Neural cell (in vitro differentiated cells): Measurements from ENCODE around the gene GART. TPM values are rescaled to one million over a fixed set of nuclear protein-coding genes. Genes with fewer than 3 reads are reported as not detected.

ENCODE experiments used
- H2AFZ ChIP-seq: fragments of 200-600, 300-800 bp; sonication (generic), shearing (Covaris generic); 2 replicates; pipeline ENCODE4 v1.6.0; 2014; ENCODE audit warnings: low read depth, mild to moderate bottlenecking, antibody characterized with exemption, low read length, moderate library complexity
- H3F3A ChIP-seq: fragments of 200-600 bp; shearing (Covaris generic); 2 replicates; pipeline ENCODE4 v1.6.1; 2016; ENCODE audit warnings: mild to moderate bottlenecking, moderate library complexity, mixed read lengths, antibody characterized with exemption, low read length; ENCODE audit not compliant: insufficient read depth, poor library complexity, severe bottlenecking
- H3K27ac ChIP-seq: fragments of 200-600, 300-800 bp; sonication (generic), shearing (Covaris generic); 2 replicates; pipeline ENCODE4 v1.5.1; 2014; ENCODE audit warnings: mild to moderate bottlenecking, low read length, moderate library complexity
- H3K27me3 ChIP-seq: fragments of 300-800, 200-600 bp; sonication (generic), shearing (Covaris generic); 2 replicates; pipeline ENCODE4 v1.6.0; 2014; ENCODE audit warnings: mild to moderate bottlenecking, low read depth, low read length, moderate library complexity; ENCODE audit not compliant: insufficient read depth
- H3K36me3 ChIP-seq: fragments of 300-800, 200-600 bp; sonication (generic), shearing (Covaris generic); 2 replicates; pipeline ENCODE4 v1.5.1; 2014; ENCODE audit warnings: mild to moderate bottlenecking, antibody characterized with exemption, low read length, moderate library complexity; ENCODE audit not compliant: insufficient read depth
- H3K4me2 ChIP-seq: fragments of 300-800, 200-600 bp; sonication (generic), shearing (Covaris generic); 2 replicates; pipeline ENCODE4 v1.6.0; 2014; ENCODE audit warnings: mild to moderate bottlenecking, low read length
- H3K4me3 ChIP-seq: fragments of 300-800, 200-600 bp; sonication (generic), shearing (Covaris generic); 2 replicates; pipeline ENCODE4 v1.5.1; 2014; ENCODE audit warnings: mild to moderate bottlenecking, low read length, moderate library complexity
- H3K79me2 ChIP-seq: fragments of 200-600 bp; shearing (Covaris generic); replicated peaks from 2 replicates; pipeline ENCODE4 v1.6.0; 2014; ENCODE audit warnings: mild to moderate bottlenecking, low read length, moderate library complexity; ENCODE audit not compliant: insufficient read depth
- H3K9ac ChIP-seq: fragments of 300-800, 200-600 bp; sonication (generic), shearing (Covaris generic); 2 replicates; pipeline ENCODE4 v1.6.1; 2016; ENCODE audit warnings: mild to moderate bottlenecking, low read length, mixed read lengths
- H3K9me2 ChIP-seq: fragments of 200-600 bp; shearing (Covaris generic); 2 replicates; pipeline ENCODE4 v1.6.1; 2016; ENCODE audit warnings: mild to moderate bottlenecking, low read length, mixed read lengths; ENCODE audit not compliant: insufficient read depth
- H3K9me3 ChIP-seq: fragments of 200-600, 300-800 bp; sonication (generic), shearing (Covaris generic); 2 replicates; pipeline ENCODE4 v1.6.1; 2016; ENCODE audit warnings: mild to moderate bottlenecking, mixed run types, low read length, moderate library complexity, mixed read lengths
- H4K20me1 ChIP-seq: fragments of 200-600 bp; shearing (Covaris generic); 2 replicates; pipeline ENCODE4 v1.6.1; 2016; ENCODE audit warnings: mild to moderate bottlenecking, mixed run types; ENCODE audit not compliant: insufficient read depth
- EP300 ChIP-seq: fragments of 450-650 bp; conservative IDR thresholded peaks from 2 replicates; pipeline ENCODE4 v1.6.1; 2014; ENCODE audit warnings: antibody characterized with exemption, mild to moderate bottlenecking, moderate library complexity; ENCODE audit not compliant: poor library complexity, severe bottlenecking
- EZH2 ChIP-seq: fragments of 200-600, 300-800 bp; shearing (Covaris generic), sonication (generic); IDR thresholded peaks from 2 replicates; pipeline ENCODE4 v1.6.1; 2014; ENCODE audit warnings: antibody characterized with exemption, low read length, borderline replicate concordance, mild to moderate bottlenecking; ENCODE audit not compliant: insufficient read depth, poor library complexity, severe bottlenecking
- MXI1 ChIP-seq: fragments of 450-650 bp; conservative IDR thresholded peaks from 2 replicates; pipeline ENCODE4 v1.6.1; 2014; ENCODE audit warnings: antibody characterized with exemption, mild to moderate bottlenecking; ENCODE audit not compliant: poor library complexity, severe bottlenecking
- POLR2AphosphoS5 ChIP-seq: IDR thresholded peaks from 2 replicates; pipeline ENCODE4 v1.6.1; 2012
- RAD21 ChIP-seq: fragments of 450-650 bp; conservative IDR thresholded peaks from 2 replicates; pipeline ENCODE4 v1.6.1; 2014; ENCODE audit warnings: antibody characterized with exemption, mild to moderate bottlenecking, moderate library complexity
- SMC3 ChIP-seq: fragments of 450-650 bp; conservative IDR thresholded peaks from 2 replicates; pipeline ENCODE4 v1.6.1; 2014; ENCODE audit warnings: antibody characterized with exemption, mild to moderate bottlenecking, moderate library complexity; ENCODE audit not compliant: poor library complexity
- TAF1 ChIP-seq: IDR thresholded peaks from 2 replicates; pipeline ENCODE4 v1.6.1; 2012; ENCODE audit warnings: low read depth
- polyA minus RNA-seq: library from RNA; depleted of rRNA, polyadenylated mRNA; stranded (reverse); fragments of >200 nt; gene quantifications from 2 replicates; pipeline ENCODE4 v1.2.3, GENCODE V29; 2014
- polyA plus RNA-seq: library from polyadenylated mRNA; depleted of rRNA; stranded (reverse); fragments of >200 nt; gene quantifications from 2 replicates; pipeline ENCODE4 v1.2.3, GENCODE V29; 2014
- TF ChIP-seq, protein P1 (sequence below): IDR thresholded peaks from 2 replicates; pipeline ENCODE4 v1.6.1; 2012; ENCODE audit warnings: borderline replicate concordance
- TF ChIP-seq, protein P2 (sequence below): fragments of 450-650 bp; IDR thresholded peaks from 2 replicates; pipeline ENCODE4 v1.5.1; 2014; ENCODE audit warnings: antibody characterized with exemption, mild to moderate bottlenecking, moderate library complexity; ENCODE audit not compliant: poor library complexity, severe bottlenecking

The GART gene
- polyA plus RNA-seq (87.5 and 107 TPM in 2 replicates), polyA minus RNA-seq (82.3 and 110 TPM in 2 replicates)

DNA sequence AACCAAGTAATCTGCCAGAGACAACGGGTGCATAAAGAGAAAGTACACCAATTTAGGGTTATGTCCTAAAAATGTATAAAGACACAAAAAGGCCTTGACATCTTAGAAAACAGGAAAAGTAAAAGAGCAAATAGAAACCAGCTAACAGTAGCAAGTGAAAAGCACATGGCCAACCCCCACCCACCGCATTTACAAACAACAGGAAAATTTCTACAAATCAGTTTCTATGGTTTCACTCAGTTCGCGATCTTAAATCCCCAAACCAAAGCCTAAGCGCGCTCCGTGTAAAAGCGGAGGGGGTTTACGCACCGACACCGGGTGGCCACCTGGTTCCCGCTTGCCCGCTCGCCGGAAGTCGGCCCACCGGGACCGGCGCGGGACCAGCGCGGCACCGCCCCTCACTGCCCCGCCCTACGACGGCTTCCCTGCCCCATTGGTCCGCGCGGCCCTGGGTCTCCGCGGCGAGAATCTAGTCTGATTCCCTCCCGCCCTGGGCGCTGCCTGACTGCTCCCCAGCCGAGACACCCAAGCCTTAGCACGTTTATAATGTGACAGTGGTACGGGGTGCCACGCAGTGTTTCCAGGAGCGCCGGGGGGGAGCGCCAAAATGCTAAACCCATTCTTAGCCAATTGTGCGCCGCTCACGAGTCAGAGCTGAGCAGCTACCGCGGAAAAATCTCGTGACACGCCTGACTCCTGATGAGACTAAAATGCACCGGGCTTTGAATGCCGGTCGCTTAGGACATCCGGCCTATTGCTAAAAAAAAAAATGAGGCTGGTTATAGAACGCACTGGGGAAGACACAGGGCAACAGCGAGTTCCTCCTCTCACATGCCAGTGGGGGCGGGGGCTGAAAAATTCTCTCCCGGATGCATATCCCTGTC lies at the start of gene GART:
TSS of gene GART (minus strand) at position 362 of the 884 bp plus-strand sequence. CDS start 2,802 bp downstream, outside the sequence.
- Histone ChIP-seq H3K79me2 (peaks cover 65% of the 10 kb centered on the region), H2AFZ (peak within 1 kb of the TSS; percentile 78), H3K4me3 (peak within 1 kb of the TSS; percentile 72), H3F3A (no peaks in the 10 kb centered on the region), H3K9me3 (no peaks in the 10 kb centered on the region), H4K20me1 (peaks cover 3% of the 10 kb centered on the region), H3K27ac (peak within 1 kb of the TSS; percentile 99), H3K27me3 (no peaks in the 10 kb centered on the region), H3K9ac (peak within 1 kb of the TSS; percentile 96), H3K36me3 (no peaks in the 10 kb centered on the region), H3K4me2 (peak within 1 kb of the TSS; percentile 84), H3K9me2 (no peaks in the 10 kb centered on the region)
- TF ChIP-seq MXI1, result peak; percentile 97
- TF ChIP-seq EP300, result no peak
- TF ChIP-seq TAF1, result peak; percentile 84
- TF ChIP-seq RAD21, result peak; percentile 16
- TF ChIP-seq EZH2, result no peak
- peak; percentile 90 for TF ChIP-seq POLR2AphosphoS5
- TF ChIP-seq SMC3, result no peak
- TF ChIP-seq, protein P1, sequence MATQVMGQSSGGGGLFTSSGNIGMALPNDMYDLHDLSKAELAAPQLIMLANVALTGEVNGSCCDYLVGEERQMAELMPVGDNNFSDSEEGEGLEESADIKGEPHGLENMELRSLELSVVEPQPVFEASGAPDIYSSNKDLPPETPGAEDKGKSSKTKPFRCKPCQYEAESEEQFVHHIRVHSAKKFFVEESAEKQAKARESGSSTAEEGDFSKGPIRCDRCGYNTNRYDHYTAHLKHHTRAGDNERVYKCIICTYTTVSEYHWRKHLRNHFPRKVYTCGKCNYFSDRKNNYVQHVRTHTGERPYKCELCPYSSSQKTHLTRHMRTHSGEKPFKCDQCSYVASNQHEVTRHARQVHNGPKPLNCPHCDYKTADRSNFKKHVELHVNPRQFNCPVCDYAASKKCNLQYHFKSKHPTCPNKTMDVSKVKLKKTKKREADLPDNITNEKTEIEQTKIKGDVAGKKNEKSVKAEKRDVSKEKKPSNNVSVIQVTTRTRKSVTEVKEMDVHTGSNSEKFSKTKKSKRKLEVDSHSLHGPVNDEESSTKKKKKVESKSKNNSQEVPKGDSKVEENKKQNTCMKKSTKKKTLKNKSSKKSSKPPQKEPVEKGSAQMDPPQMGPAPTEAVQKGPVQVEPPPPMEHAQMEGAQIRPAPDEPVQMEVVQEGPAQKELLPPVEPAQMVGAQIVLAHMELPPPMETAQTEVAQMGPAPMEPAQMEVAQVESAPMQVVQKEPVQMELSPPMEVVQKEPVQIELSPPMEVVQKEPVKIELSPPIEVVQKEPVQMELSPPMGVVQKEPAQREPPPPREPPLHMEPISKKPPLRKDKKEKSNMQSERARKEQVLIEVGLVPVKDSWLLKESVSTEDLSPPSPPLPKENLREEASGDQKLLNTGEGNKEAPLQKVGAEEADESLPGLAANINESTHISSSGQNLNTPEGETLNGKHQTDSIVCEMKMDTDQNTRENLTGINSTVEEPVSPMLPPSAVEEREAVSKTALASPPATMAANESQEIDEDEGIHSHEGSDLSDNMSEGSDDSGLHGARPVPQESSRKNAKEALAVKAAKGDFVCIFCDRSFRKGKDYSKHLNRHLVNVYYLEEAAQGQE, result no peak
- TF ChIP-seq, protein P2, sequence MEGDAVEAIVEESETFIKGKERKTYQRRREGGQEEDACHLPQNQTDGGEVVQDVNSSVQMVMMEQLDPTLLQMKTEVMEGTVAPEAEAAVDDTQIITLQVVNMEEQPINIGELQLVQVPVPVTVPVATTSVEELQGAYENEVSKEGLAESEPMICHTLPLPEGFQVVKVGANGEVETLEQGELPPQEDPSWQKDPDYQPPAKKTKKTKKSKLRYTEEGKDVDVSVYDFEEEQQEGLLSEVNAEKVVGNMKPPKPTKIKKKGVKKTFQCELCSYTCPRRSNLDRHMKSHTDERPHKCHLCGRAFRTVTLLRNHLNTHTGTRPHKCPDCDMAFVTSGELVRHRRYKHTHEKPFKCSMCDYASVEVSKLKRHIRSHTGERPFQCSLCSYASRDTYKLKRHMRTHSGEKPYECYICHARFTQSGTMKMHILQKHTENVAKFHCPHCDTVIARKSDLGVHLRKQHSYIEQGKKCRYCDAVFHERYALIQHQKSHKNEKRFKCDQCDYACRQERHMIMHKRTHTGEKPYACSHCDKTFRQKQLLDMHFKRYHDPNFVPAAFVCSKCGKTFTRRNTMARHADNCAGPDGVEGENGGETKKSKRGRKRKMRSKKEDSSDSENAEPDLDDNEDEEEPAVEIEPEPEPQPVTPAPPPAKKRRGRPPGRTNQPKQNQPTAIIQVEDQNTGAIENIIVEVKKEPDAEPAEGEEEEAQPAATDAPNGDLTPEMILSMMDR, result no peak

DNA sequence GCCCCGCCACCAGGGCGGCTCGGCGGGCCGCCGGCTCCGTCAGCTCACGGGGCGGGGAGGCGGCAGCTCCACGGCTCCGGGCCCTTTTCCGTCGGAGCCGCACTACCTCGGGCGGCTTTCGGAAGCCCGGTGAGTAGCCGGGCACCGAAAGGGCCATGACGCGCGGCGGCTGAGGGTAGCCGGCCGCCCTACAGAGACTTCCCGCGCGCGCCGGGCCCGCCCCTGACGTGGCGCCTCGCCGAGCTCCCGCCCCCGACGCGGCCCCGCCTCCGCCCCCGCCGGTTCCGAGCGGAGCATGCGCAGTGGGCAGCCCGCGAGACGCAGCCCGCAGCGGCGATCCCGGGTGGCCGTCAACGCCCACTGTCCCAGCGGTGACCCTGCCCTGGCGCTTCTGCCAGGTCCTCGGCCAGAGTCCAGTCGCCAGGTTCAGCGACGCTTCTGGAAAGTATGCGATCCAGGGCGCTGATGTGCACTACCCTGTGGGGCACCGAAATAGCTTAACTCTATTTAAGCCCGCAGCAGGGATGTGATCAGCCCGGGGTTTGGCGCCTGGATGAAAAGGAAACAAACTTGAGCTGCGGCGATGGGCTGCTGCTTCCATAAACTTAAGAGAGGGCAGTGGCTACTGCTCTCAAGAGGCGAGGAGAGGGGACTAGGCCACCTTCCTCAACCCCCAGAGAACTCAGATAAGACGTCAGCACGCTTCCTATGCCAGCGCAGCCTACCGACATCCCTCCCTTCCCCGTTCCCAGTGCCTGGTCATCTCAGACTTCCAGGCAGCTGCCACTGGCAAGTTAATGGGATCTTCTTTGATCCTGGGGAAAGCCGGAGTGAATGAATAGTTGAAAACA lies 46.8 kb upstream of the GART start, which contains the start of gene DONSON:
TSS of gene DONSON (minus strand) at position 200 of the 851 bp plus-strand sequence. CDS start at position 157, 43 bp downstream.
- Histone ChIP-seq H3K4me3 (peak within 1 kb of the TSS; percentile 88), H4K20me1 (no peaks in the 10 kb centered on the region), H3F3A (peaks cover 9% of the 10 kb centered on the region), H3K27me3 (no peaks in the 10 kb centered on the region), H3K36me3 (no peaks in the 10 kb centered on the region), H3K9me2 (no peaks in the 10 kb centered on the region), H3K79me2 (peaks cover 9% of the 10 kb centered on the region), H2AFZ (peak within 1 kb of the TSS; percentile 60), H3K27ac (peak within 1 kb of the TSS; percentile 47), H3K4me2 (peak within 1 kb of the TSS; percentile 98), H3K9me3 (no peaks in the 10 kb centered on the region), H3K9ac (peak within 1 kb of the TSS; percentile 73)
- TF ChIP-seq MXI1 (peak; percentile 66), SMC3 (no peak), EP300 (no peak), EZH2 (no peak), POLR2AphosphoS5 (peak; percentile 52)
- TF ChIP-seq, protein P2, result peak; percentile 53
